Measurements from ENCODE around the gene CDH26.

GRCh38 chr20:60010689-60011458 is 52.7 kb downstream of the CDH26 start:
- TF ChIP-seq POLR2A (IDR thresholded peaks at IDR 0.05; ENCODE audit: low read depth, low read length) (no peak), POLR2AphosphoS5 (IDR thresholded peaks at IDR 0.05; ENCODE audit: low read depth, low read length) (no peak), TAF1 (IDR thresholded peaks at IDR 0.05; ENCODE audit: low read depth, low read length) (no peak), PAX5 (IDR thresholded peaks at IDR 0.05; ENCODE audit: insufficient read depth, low read length, severe bottlenecking) (no peak)

Measured in GM12891 (cell line).